ENCODE results near the gene PDK1.

The PDK1 gene

DNA sequence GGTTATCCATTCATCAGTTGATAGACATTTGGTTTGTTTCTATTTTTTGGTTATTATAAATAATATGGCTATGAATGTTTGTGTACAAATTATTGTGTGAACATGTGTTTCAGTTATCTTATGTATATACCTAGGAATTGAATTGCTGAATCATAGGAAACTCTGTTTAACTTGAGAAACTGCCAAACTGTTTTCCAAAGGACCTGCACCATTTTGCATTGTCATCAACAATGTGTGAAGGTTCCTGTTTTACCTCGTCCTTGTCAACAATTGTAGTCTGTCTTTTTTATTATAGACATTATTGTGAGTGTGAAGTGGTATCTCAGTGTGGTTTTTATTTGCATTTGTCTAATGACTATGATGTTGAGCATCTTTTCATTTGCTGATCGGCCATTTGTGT lies 17.1 kb downstream of the PDK1 start:
- TF ChIP-seq GATA3 (IDR thresholded peaks at IDR 0.05; ENCODE audit: low read depth, low read length) (no peak), GATA2 (IDR thresholded peaks at IDR 0.05; ENCODE audit: low read depth, low read length) (no peak)

DNA sequence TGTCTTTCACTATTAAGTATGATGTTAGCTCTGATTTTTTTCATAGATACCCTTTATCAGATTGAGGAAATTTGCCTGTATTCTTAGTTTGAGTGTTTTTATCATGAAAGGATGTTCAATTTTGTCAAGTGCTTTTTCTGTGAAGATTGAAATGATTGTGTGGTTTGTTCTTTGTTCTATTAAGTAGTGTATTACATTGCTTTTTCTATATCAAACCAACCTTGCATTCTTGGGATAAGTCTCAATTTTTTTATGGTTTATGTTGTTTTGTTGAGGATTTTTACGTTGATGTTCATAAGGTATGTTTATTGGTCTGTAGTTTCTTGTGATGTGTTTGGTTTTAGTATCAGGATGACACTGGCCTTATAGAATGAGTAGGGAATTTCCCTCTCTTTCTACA lies 19.1 kb downstream of the PDK1 start:
- TF ChIP-seq GATA2 (IDR thresholded peaks at IDR 0.05; ENCODE audit: low read depth, low read length), result no peak
- TF ChIP-seq GATA3 (IDR thresholded peaks at IDR 0.05; ENCODE audit: low read depth, low read length), result no peak

DNA sequence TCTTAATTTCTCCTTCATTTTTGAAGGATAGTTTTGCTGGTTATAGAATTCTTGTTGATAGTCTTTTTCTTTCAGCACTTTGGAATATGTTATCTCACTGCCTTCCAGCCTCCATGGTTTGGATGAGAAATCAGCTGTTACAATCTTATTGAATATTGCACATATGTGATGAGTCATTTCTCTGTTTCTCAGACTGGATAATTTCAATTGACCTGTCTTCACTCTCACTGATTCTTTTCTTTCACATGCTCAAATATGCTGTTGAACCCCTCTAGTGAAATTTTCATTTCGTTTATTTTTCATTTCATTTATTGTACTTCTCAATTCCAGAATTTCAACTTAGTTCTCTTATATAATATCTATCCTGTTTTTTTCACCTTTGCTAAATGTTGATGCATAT lies 22.2 kb downstream of the PDK1 start:
- no peak for TF ChIP-seq GATA3 (IDR thresholded peaks at IDR 0.05; ENCODE audit: low read depth, low read length)
- no peak for TF ChIP-seq GATA2 (IDR thresholded peaks at IDR 0.05; ENCODE audit: low read depth, low read length)

DNA sequence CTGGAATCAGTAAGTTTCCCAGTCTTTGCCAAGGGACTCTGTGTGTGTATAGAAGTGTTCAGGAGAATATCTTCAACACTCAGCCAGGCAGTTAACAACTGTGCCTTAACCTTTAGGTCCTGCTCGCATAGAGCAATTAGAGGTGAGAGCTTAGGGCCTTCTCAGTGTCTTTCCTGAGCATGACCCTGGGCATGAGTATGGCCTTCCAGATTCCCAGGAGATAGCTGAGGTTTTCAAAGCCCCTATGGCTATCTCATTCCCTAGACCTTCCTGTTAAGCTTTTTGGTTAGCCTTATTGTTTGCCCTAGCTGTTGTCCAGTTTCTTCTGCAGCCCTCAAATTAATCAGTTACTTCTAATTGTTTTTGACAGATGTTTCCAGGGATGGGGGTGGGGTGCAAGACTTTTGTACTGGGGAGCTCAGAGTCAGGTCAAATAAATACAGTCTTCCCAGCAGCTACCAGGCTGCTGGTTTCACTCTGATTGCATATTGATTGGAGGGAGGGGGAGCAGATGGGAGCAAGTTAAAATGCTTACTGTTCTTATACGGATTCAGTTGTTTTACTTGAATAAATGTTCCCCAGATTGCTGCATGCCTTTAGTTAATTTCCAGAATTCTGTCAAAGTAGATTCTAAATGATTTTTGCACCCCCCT lies 23.1 kb downstream of the PDK1 start:
- TF ChIP-seq GATA2 (IDR thresholded peaks at IDR 0.05; ENCODE audit: low read depth, low read length), result no peak
- no peak for TF ChIP-seq GATA3 (IDR thresholded peaks at IDR 0.05; ENCODE audit: low read depth, low read length)

GRCh38 chr2:172580544-172580943 lies 24.7 kb downstream of the PDK1 start:
- TF ChIP-seq GATA2 (IDR thresholded peaks at IDR 0.05; ENCODE audit: low read depth, low read length), result no peak
- no peak for TF ChIP-seq GATA3 (IDR thresholded peaks at IDR 0.05; ENCODE audit: low read depth, low read length)

- TF ChIP-seq GATA3 (IDR thresholded peaks at IDR 0.05; ENCODE audit: low read depth, low read length) (no peak), GATA2 (IDR thresholded peaks at IDR 0.05; ENCODE audit: low read depth, low read length) (no peak)
Measured at GRCh38 chr2:172582656-172583055, 26.8 kb downstream of the PDK1 start.

- no peak for TF ChIP-seq GATA2 (IDR thresholded peaks at IDR 0.05; ENCODE audit: low read depth, low read length)
- TF ChIP-seq GATA3 (IDR thresholded peaks at IDR 0.05; ENCODE audit: low read depth, low read length), result no peak
Measured at GRCh38 chr2:172586245-172586891, 30.5 kb downstream of the PDK1 start.

- TF ChIP-seq GATA3 (IDR thresholded peaks at IDR 0.05; ENCODE audit: low read depth, low read length) (no peak), GATA2 (IDR thresholded peaks at IDR 0.05; ENCODE audit: low read depth, low read length) (no peak)
Measured at GRCh38 chr2:172588931-172589330, 33.0 kb downstream of the PDK1 start.

DNA sequence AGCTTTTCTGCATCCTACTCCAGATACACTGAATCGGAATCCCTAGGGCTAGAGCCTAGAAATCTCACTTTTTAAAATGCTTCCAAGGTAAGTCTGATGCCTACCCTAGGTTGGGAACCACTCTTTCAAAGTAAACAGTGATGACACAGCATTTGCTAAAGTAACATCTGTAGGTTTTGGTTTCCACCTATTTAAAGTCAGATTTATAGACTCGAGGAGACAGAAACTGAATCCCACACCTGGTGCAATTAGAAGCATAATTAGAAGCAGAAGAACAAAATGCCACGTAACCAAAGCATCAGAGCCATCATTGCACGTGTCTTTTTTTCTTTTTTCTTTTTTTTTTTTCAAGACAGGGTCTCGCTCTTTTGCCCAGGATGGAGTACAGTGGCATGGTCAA lies 40.9 kb downstream of the PDK1 start:
- no peak for TF ChIP-seq GATA3 (IDR thresholded peaks at IDR 0.05; ENCODE audit: low read depth, low read length)
- TF ChIP-seq GATA2 (IDR thresholded peaks at IDR 0.05; ENCODE audit: low read depth, low read length), result no peak

DNA sequence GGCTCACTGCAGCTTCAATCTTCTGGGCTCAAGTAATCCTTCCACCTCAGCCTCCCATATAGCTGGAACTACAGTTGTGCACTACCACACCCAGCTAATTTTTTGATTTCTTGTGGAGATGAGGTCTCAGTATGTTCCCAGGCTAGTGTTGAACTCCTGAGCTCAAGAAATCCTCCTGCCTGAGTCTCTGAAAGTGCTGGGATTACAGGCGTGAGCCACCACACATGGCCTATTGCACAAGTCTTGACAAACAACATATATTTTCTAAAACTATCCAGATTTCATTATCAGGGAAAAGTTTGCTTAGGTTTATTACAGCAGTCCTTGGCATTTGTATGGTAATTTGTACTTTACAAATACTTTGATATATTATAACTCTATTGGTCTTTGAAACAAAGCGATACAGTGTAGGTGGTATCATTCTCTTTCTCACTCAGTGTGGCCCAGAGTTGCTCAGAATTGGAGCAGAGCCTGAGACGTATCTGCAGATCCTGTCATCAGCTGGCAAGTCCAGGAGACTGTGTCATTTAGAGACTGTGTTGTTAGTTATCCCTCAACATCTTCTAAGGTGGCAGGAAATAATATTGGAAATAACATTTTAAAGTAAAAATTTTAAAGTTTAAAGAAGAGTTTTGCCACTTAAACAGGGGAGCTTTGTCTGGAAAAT lies 41.4 kb downstream of the PDK1 start:
- TF ChIP-seq GATA3 (IDR thresholded peaks at IDR 0.05; ENCODE audit: low read depth, low read length) (no peak), GATA2 (IDR thresholded peaks at IDR 0.05; ENCODE audit: low read depth, low read length) (no peak)

- TF ChIP-seq GATA2 (IDR thresholded peaks at IDR 0.05; ENCODE audit: low read depth, low read length) (no peak), GATA3 (IDR thresholded peaks at IDR 0.05; ENCODE audit: low read depth, low read length) (no peak)
Measured at GRCh38 chr2:172599947-172600346, 44.1 kb downstream of the PDK1 start.

GRCh38 chr2:172600557-172601008 lies 44.7 kb downstream of the PDK1 start:
- TF ChIP-seq GATA2 (IDR thresholded peaks at IDR 0.05; ENCODE audit: low read depth, low read length) (no peak), GATA3 (IDR thresholded peaks at IDR 0.05; ENCODE audit: low read depth, low read length) (no peak)

DNA sequence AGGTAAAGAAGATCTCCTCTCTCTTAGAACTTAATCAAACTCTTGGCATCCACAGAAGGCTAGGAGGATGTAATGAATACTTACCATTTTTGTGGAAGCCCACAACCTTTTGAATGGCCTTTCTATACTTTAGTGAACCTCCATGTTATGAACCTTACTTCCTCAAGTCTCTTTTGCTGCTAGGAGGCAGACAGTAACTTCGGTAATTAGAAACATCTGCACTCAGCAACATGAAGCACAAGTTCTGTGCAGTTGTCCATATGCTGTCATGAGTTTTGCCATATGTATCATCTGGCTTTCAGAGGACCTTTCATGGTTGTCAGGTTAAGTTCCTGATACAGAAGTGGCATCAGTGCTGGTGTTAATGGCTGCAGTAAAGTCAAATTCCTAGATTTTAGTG lies 50.4 kb downstream of the PDK1 start:
- TF ChIP-seq GATA2 (IDR thresholded peaks at IDR 0.05; ENCODE audit: low read depth, low read length) (no peak), GATA3 (IDR thresholded peaks at IDR 0.05; ENCODE audit: low read depth, low read length) (no peak)

- TF ChIP-seq GATA3 (IDR thresholded peaks at IDR 0.05; ENCODE audit: low read depth, low read length) (no peak), GATA2 (IDR thresholded peaks at IDR 0.05; ENCODE audit: low read depth, low read length) (no peak)
Measured at GRCh38 chr2:172607379-172607928, 51.6 kb downstream of the PDK1 start.

- TF ChIP-seq GATA2 (IDR thresholded peaks at IDR 0.05; ENCODE audit: low read depth, low read length) (no peak), GATA3 (IDR thresholded peaks at IDR 0.05; ENCODE audit: low read depth, low read length) (no peak)
Measured at GRCh38 chr2:172609488-172609887, 53.6 kb downstream of the PDK1 start.

Measured in SH-SY5Y (cell line).